ENCODE measurements around the gene VAC14. TPM values are rescaled to one million over a fixed set of nuclear protein-coding genes. Genes with fewer than 3 reads are reported as not detected.

The VAC14 gene
- total and polyA plus RNA-seq, 2 experiments from 2014 or later: 42.3 to 77.7 TPM

DNA sequence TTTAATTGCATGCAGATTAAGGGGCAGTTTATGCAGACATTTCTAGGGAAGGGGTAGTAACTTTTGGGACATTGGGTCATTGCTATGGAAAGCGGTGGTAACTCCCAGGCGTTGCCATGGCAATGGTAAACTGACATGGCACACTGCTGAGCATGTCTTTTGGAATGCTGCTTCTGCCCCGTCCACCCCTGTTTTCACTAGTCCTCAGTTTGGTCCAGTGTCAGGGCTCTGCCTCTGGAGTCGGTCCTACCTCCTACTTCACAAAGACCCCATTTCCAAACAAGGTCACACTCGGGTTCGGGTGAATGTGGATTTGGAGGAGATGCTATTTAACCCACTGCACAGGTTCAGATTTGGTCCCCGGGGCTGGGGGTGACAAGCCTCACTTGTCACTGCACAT, 151.7 kb downstream of the VAC14 start:
- Histone ChIP-seq H3K4me1 (ENCODE audit: insufficient read depth) (no peaks in the 10 kb centered on the region), H3F3A (replicated peaks; ENCODE audit: low read depth) (no peaks in the 10 kb centered on the region), H3K27ac (ENCODE audit: low read depth) (no peak overlapping the region), H3K36me3 (ENCODE audit: insufficient read depth) (no peaks in the 10 kb centered on the region), H3K27me3 (ENCODE audit: insufficient read depth) (no peaks in the 10 kb centered on the region), H3K4me3 (no peak overlapping the region), H4K20me1 (replicated peaks; ENCODE audit: insufficient read depth) (no peaks in the 10 kb centered on the region), H3K79me2 (replicated peaks; ENCODE audit: insufficient read depth) (no peaks in the 10 kb centered on the region), H3K9me2 (ENCODE audit: insufficient read depth) (no peaks in the 10 kb centered on the region), H2AFZ (no peak overlapping the region), H3K4me2 (no peak overlapping the region)
- peaks cover 3% of the 10 kb centered on the region for H3K27me3 Mint-ChIP-seq (ENCODE audit: insufficient read depth, low read depth, poor library complexity)
- H3K4me3 Mint-ChIP-seq: no peak overlapping the region
- H3K27ac Mint-ChIP-seq: no peak overlapping the region
- no peak for ATAC-seq
- DNase-seq (ENCODE audit: low spot score): no peak
- peaks cover 18% of the 10 kb centered on the region for H3K4me1 Mint-ChIP-seq
- no peak for TF ChIP-seq STAT1 (IDR thresholded peaks at IDR 0.05; ENCODE audit: unreplicated experiment)
- no peak for TF ChIP-seq POLR2AphosphoS5 (IDR thresholded peaks at IDR 0.05; ENCODE audit: low read depth)
- TF ChIP-seq JUNB (IDR thresholded peaks at IDR 0.05; ENCODE audit: unreplicated experiment): no peak
- no peak for TF ChIP-seq ZNF462 (CRISPR knock-in tag; IDR thresholded peaks at IDR 0.05)
- no peak for TF ChIP-seq REST (IDR thresholded peaks at IDR 0.05; ENCODE audit: unreplicated experiment)
- no peak for TF ChIP-seq CREB1 (CRISPR knock-in tag; IDR thresholded peaks at IDR 0.05; ENCODE audit: low read depth)
- peaks cover 12% of the 10 kb centered on the region for H3K9me3 Mint-ChIP-seq
- H3K36me3 Mint-ChIP-seq (ENCODE audit: low read depth): peaks cover 18% of the 10 kb centered on the region

Measured in GM23338 (cell line).